Renal pelvis (tissue), 4 donors: ENCODE data around the gene LCE3A. TPM values are rescaled to one million over a fixed set of nuclear protein-coding genes. Genes with fewer than 3 reads are reported as not detected.

Experiments used
- DNase-seq: peaks from one replicate; pipeline ENCODE4 v3.0.0-alpha.2; 2013
- polyA plus RNA-seq, 3 donors: library from polyadenylated mRNA; unstranded; fragments of 120-200 nt; gene quantifications; one replicate each; pipeline ENCODE4 v1.2.1, GENCODE V29; 2013; ENCODE audit not compliant: insufficient read length in 3 of 3

Gene LCE3A
- polyA plus RNA-seq, 3 donors = not detected

- no peak for DNase-seq
Observed at GRCh38 chr1:152577168-152577567, 45.7 kb downstream of the LCE3A start.

Other genes starting within 250 kb of the LCE3A start
- not detected for gene CRNN, start 208.8 kb downstream of the LCE3A start, polyA plus RNA-seq
- not detected for gene LCE5A, start 112.3 kb downstream of the LCE3A start, polyA plus RNA-seq
- not detected for gene CRCT1, start 108.6 kb downstream of the LCE3A start, polyA plus RNA-seq
- gene LCE3E, start 56.3 kb downstream of the LCE3A start, polyA plus RNA-seq = not detected
- not detected for gene LCE3D, start 42.6 kb downstream of the LCE3A start, polyA plus RNA-seq
- gene LCE3C, start 22.9 kb downstream of the LCE3A start, polyA plus RNA-seq = not detected
- gene LCE3B, start 9.3 kb downstream of the LCE3A start, polyA plus RNA-seq = not detected
- not detected for gene LCE2D, start 40.3 kb upstream of the LCE3A start, polyA plus RNA-seq
- gene LCE2C, start 52.2 kb upstream of the LCE3A start, polyA plus RNA-seq = not detected
- gene LCE2B, start 63.0 kb upstream of the LCE3A start, polyA plus RNA-seq = not detected
- gene LCE2A, start 75.2 kb upstream of the LCE3A start, polyA plus RNA-seq = not detected
- gene LCE4A, start 85.1 kb upstream of the LCE3A start, polyA plus RNA-seq = not detected
- not detected for gene KPRP, start 134.9 kb upstream of the LCE3A start, polyA plus RNA-seq
- not detected for gene LCE1F, start 152.0 kb upstream of the LCE3A start, polyA plus RNA-seq
- not detected for gene LCE1E, start 163.2 kb upstream of the LCE3A start, polyA plus RNA-seq
- not detected for gene LCE1D, start 173.6 kb upstream of the LCE3A start, polyA plus RNA-seq
- not detected for gene LCE1C, start 183.5 kb upstream of the LCE3A start, polyA plus RNA-seq
- not detected for gene LCE1B, start 188.9 kb upstream of the LCE3A start, polyA plus RNA-seq
- not detected for gene LCE1A, start 204.4 kb upstream of the LCE3A start, polyA plus RNA-seq
- gene LCE6A, start 219.8 kb upstream of the LCE3A start, polyA plus RNA-seq = not detected
- not detected for gene LCE7A, start 236.9 kb upstream of the LCE3A start, polyA plus RNA-seq